Endothelial cell of umbilical vein (primary cell): ENCODE measurements around the gene JPH3. TPM values are rescaled to one million over a fixed set of nuclear protein-coding genes. Genes with fewer than 3 reads are reported as not detected.

Source experiments
- BruUV-seq: library from RNA; stranded (reverse); fragments of 400-500 nt; replicated peaks from 2 replicates; lab custom pipeline; 2021; lab: Mats Ljungman, UMichigan
- CTCF ChIA-PET: fragments of 300-600, 350-600 bp; sonication (Branson Sonifier 250); formaldehyde crosslinking; loops from one replicate; lab custom pipeline; 2021; ENCODE audit warnings: antibody characterized with exemption, inconsistent platforms; lab: Charles Lee
- POLR2A ChIA-PET: fragments of 300-600, 350-600 bp; sonication (Branson Sonifier 250); formaldehyde crosslinking; loops from one replicate; lab custom pipeline; 2021; ENCODE audit warnings: antibody characterized with exemption, inconsistent platforms; lab: Charles Lee
- DNase-seq: peaks from one replicate; pipeline ENCODE4 v3.0.0-alpha.2; 2011; ENCODE audit warnings: low read depth, low spot score
- FAIRE-seq: peaks from 2 replicates; lab custom pipeline; 2011; peaks lifted over from hg19 to GRCh38; lab: Jason Lieb, UNC
- H2AFZ ChIP-seq: 2 replicates; pipeline ENCODE4 v1.6.0; 2012; ENCODE audit warnings: low read depth, low read length, control low read depth, inconsistent platforms
- H3K27ac ChIP-seq: 2 replicates; pipeline ENCODE4 v1.5.1; 2011; ENCODE audit warnings: low read depth, mild to moderate bottlenecking, control low read depth, low read length, moderate library complexity; ENCODE audit not compliant: insufficient read depth
- H3K27me3 ChIP-seq, 2 experiments: 2 replicates each; pipeline versions ENCODE4 v1.6.0 to v1.6.1; 2011; ENCODE audit warnings: low read length in 2 of 2, mixed read lengths in 1 of 2; ENCODE audit not compliant: control insufficient read depth in 2 of 2, insufficient read depth in 2 of 2
- H3K36me3 ChIP-seq, 2 experiments: 2 replicates in 1 of 2; 3 replicates in 1 of 2; pipeline ENCODE4 v1.5.1; 2011; ENCODE audit warnings: low read length in 2 of 2, mild to moderate bottlenecking in 1 of 2, moderate library complexity in 1 of 2; ENCODE audit not compliant: control insufficient read depth in 2 of 2, insufficient read depth in 2 of 2; ENCODE audit errors: extremely low read depth in 1 of 2
- H3K4me1 ChIP-seq: 3 replicates; pipeline ENCODE4 v1.5.1; 2011; ENCODE audit warnings: mild to moderate bottlenecking, low read length; ENCODE audit not compliant: control insufficient read depth, insufficient read depth; ENCODE audit errors: extremely low read depth
- H3K4me2 ChIP-seq: 2 replicates; pipeline ENCODE4 v1.6.1; 2011; ENCODE audit warnings: low read length, control low read depth, mixed read lengths; ENCODE audit not compliant: insufficient read depth
- H3K4me3 ChIP-seq, 3 experiments: fragments of 200-600 bp in 1 of 3; sonication (generic), shearing (Covaris generic) in 1 of 3; replicated peaks in 1 of 3; 2 replicates each; pipeline ENCODE4 v1.5.1; 2011 to 2016; ENCODE audit warnings: control low read depth in 3 of 3, low read length in 3 of 3, mild to moderate bottlenecking in 2 of 3, inconsistent platforms in 1 of 3, low read depth in 1 of 3, moderate library complexity in 1 of 3; ENCODE audit not compliant: insufficient read depth in 1 of 3
- H3K79me2 ChIP-seq: 2 replicates; pipeline ENCODE4 v1.6.0; 2012; ENCODE audit warnings: low read length, inconsistent platforms; ENCODE audit not compliant: control insufficient read depth, insufficient read depth
- H3K9ac ChIP-seq: replicated peaks from 2 replicates; pipeline ENCODE3; 2011; ENCODE audit warnings: low read length, control low read depth; ENCODE audit not compliant: insufficient read depth; ENCODE audit errors: extremely low read depth
- H3K9me1 ChIP-seq: replicated peaks from 3 replicates; pipeline ENCODE4 v1.6.0; 2011; ENCODE audit warnings: mild to moderate bottlenecking, low read length; ENCODE audit not compliant: control insufficient read depth, insufficient read depth; ENCODE audit errors: extremely low read depth
- H3K9me3 ChIP-seq: replicated peaks from 2 replicates; pipeline ENCODE4 v1.5.1; 2012; ENCODE audit warnings: low read length, inconsistent platforms; ENCODE audit not compliant: control insufficient read depth, insufficient read depth
- H4K20me1 ChIP-seq: replicated peaks from 2 replicates; pipeline ENCODE3; 2011; ENCODE audit warnings: mild to moderate bottlenecking, low read length; ENCODE audit not compliant: control insufficient read depth, insufficient read depth; ENCODE audit errors: extremely low read depth
- EZH2 ChIP-seq: IDR thresholded peaks from 2 replicates; pipeline ENCODE4 v1.6.1; 2012; ENCODE audit warnings: borderline replicate concordance, low read depth, mild to moderate bottlenecking, moderate library complexity, low read length, inconsistent platforms; ENCODE audit not compliant: severe bottlenecking
- FOS ChIP-seq: IDR thresholded peaks from 2 replicates; pipeline ENCODE4 v1.6.1; 2011; ENCODE audit warnings: mild to moderate bottlenecking, low read length, moderate library complexity, borderline replicate concordance; ENCODE audit not compliant: insufficient read depth
- GATA2 ChIP-seq: IDR thresholded peaks from 2 replicates; pipeline ENCODE4 v1.7.0; 2011; ENCODE audit warnings: low read depth, mild to moderate bottlenecking, moderate library complexity, mixed read lengths, low read length; ENCODE audit not compliant: insufficient read length, insufficient read depth
- JUN ChIP-seq: IDR thresholded peaks from 2 replicates; pipeline ENCODE4 v1.6.1; 2011; ENCODE audit warnings: borderline replicate concordance, low read depth; ENCODE audit not compliant: insufficient read length, insufficient read depth
- MYC ChIP-seq: IDR thresholded peaks from one replicate; pipeline ENCODE4 v1.6.1; 2011; ENCODE audit warnings: mild to moderate bottlenecking, low read depth, low read length
- POLR2A ChIP-seq: IDR thresholded peaks from 2 replicates; pipeline ENCODE4 v1.6.1; 2012; ENCODE audit warnings: low read depth, mild to moderate bottlenecking, control low read depth, low read length
- POLR2AphosphoS5 ChIP-seq: IDR thresholded peaks from 2 replicates; pipeline ENCODE4 v1.6.1; 2012; ENCODE audit warnings: low read depth, mild to moderate bottlenecking, control low read depth, low read length, moderate library complexity; ENCODE audit not compliant: insufficient read depth
- dilution Hi-C: fragments of 300-500 bp; cut with MboI; formaldehyde crosslinking; loops from one replicate; pipeline ENCODE4 v1.15.0; 2019; ENCODE audit warnings: low sequenced_read_pairs; ENCODE audit not compliant: extremely low pct_ligation_motif_present
- intact Hi-C: fragments of 100-400 bp; cut with micrococcal nuclease; formaldehyde crosslinking; loops from one replicate; pipeline ENCODE4 v1.10.0; 2022
- polyA plus RNA-seq, 4 experiments: library from polyadenylated mRNA; depleted of rRNA in 3 of 4; stranded (reverse) in 3 of 4; unstranded in 1 of 4; fragments of >200 nt; gene quantifications; 2 replicates each; pipeline versions ENCODE4 v1.2.1 to v1.2.3, GENCODE V29; 2011 to 2012; ENCODE audit warnings: missing spikeins in 1 of 4
- total RNA-seq: library from RNA; stranded (reverse); gene quantifications from 2 replicates; pipeline ENCODE4 v1.2.3, GENCODE V29; 2021
- TF ChIP-seq, protein P1 (sequence below), 2 donors: IDR thresholded peaks; 1 replicate in 1 of 2; 2 replicates in 1 of 2; pipeline ENCODE4 v1.5.1; 2011; ENCODE audit warnings: low read length in 2 of 2, mild to moderate bottlenecking in 2 of 2, moderate library complexity in 2 of 2, control low read depth in 1 of 2, inconsistent platforms in 1 of 2, low read depth in 1 of 2; ENCODE audit not compliant: insufficient read depth in 1 of 2; ENCODE audit errors: extremely low read depth in 1 of 2
- TF ChIP-seq, protein P2 (sequence below): IDR thresholded peaks from 2 replicates; pipeline ENCODE4 v1.6.1; 2011; ENCODE audit not compliant: insufficient read depth, insufficient read length

Gene JPH3
- total and polyA plus RNA-seq, 2 donors (not counting 3 experiments of a cell fraction or from before 2014, with no cell fraction given): 0.22 to 0.30 TPM

DNA sequence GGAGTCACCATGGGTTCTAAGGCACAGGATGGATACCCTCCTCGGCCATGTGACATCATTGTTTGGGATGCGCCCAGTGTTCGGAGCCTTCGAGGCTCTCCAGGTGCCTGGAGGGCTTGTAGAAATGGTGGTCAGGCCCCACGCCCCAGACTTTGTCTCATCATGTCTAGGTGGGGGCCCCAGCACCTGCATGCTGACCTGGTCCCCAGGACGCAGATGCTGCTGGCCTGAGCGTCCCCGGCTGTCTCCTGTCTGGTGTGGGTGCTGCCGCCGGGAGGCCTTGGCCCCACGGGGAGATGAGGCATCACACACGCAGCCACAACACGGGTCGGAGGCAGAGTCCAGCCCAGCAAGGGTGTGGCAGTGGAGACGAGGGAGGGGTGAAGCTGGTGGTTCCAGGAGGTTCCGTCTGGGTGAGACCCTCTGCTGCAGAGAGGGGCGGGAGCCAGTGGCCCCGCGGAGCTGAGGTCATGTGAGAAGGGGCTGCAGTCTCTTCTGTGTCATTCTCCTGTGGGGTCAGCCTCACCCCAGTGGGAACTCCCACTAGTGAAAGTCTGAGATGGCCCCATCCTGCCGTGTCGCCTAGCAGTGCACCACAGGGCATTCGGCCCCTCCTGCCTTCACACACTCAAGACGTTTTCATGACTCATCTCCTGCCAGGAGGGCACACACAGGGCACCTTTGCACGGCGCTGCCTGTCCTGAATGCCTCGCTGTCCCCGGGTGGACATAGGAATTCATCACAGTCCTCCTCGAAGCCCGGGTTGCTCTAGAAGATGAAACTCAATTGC, 46.6 kb downstream of the JPH3 start:
- DNase-seq (no peak), FAIRE-seq (no peak)
- intact Hi-C loops (no loop called here), dilution Hi-C loops (no loop called here)
- Histone ChIP-seq H3K4me3 (no peak overlapping the region), H3K9me1 (no peaks in the 10 kb centered on the region), H3K36me3 (no peaks in the 10 kb centered on the region), H3K27ac (no peak overlapping the region), H3K4me2 (no peak overlapping the region), H3K9me3 (no peaks in the 10 kb centered on the region), H2AFZ (no peak overlapping the region), H3K9ac (no peak overlapping the region), H3K79me2 (no peaks in the 10 kb centered on the region), H4K20me1 (no peaks in the 10 kb centered on the region), H3K27me3 (peaks cover 0 to 3% of the 10 kb centered on the region in 2 experiments), H3K4me1 (no peaks in the 10 kb centered on the region)
- TF ChIP-seq JUN: no peak
- TF ChIP-seq GATA2: no peak
- no peak for TF ChIP-seq EZH2
- TF ChIP-seq MYC: no peak
- no peak for TF ChIP-seq FOS
- TF ChIP-seq POLR2AphosphoS5: no peak
- TF ChIP-seq, protein P1, sequence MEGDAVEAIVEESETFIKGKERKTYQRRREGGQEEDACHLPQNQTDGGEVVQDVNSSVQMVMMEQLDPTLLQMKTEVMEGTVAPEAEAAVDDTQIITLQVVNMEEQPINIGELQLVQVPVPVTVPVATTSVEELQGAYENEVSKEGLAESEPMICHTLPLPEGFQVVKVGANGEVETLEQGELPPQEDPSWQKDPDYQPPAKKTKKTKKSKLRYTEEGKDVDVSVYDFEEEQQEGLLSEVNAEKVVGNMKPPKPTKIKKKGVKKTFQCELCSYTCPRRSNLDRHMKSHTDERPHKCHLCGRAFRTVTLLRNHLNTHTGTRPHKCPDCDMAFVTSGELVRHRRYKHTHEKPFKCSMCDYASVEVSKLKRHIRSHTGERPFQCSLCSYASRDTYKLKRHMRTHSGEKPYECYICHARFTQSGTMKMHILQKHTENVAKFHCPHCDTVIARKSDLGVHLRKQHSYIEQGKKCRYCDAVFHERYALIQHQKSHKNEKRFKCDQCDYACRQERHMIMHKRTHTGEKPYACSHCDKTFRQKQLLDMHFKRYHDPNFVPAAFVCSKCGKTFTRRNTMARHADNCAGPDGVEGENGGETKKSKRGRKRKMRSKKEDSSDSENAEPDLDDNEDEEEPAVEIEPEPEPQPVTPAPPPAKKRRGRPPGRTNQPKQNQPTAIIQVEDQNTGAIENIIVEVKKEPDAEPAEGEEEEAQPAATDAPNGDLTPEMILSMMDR (IDR thresholded peaks at IDR 0.05; ENCODE audit: extremely low read depth in 1 of 2, insufficient read depth in 1 of 2, low read depth in 1 of 2, low read length in 2 of 2): no peak
- TF ChIP-seq POLR2A: no peak
- TF ChIP-seq, protein P2, sequence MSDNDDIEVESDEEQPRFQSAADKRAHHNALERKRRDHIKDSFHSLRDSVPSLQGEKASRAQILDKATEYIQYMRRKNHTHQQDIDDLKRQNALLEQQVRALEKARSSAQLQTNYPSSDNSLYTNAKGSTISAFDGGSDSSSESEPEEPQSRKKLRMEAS: no peak
- BruUV-seq: no TSS peak
- POLR2A ChIA-PET: no interaction called here
- CTCF ChIA-PET: no interaction called here
